DND-41 (cell line): Measurements from ENCODE around the gene FAM151A.
"Not testable (repeated sequence)": the region's sequence is repeated elsewhere in the genome, so short reads cannot be mapped to it uniquely, and the experiment has no call there.

Experiments
- ATAC-seq: fragments of 200-7000 bp; cut with Tn5 transposase; 3 replicates; pipeline ENCODE4 v1.9.1; 2021; ENCODE audit warnings: low read depth; ENCODE audit not compliant: insufficient read depth
- DNase-seq: peaks from one replicate; pipeline ENCODE4 v3.0.0-alpha.2; 2020
- H2AFZ ChIP-seq: 2 replicates; pipeline ENCODE4 v1.6.0; 2012; ENCODE audit warnings: low read depth, low read length
- H3K27ac ChIP-seq: 2 replicates; pipeline ENCODE4 v1.5.1; 2012; ENCODE audit warnings: low read length, inconsistent platforms
- H3K27me3 ChIP-seq: fragments of 200-600 bp; sonication (generic); 2 replicates; pipeline ENCODE4 v1.6.0; 2012; ENCODE audit warnings: low read length, mild to moderate bottlenecking, inconsistent platforms; ENCODE audit not compliant: insufficient read depth, poor library complexity
- H3K36me3 ChIP-seq: 2 replicates; pipeline ENCODE4 v1.5.1; 2012; ENCODE audit warnings: low read length, inconsistent platforms; ENCODE audit not compliant: insufficient read depth
- H3K4me1 ChIP-seq: 2 replicates; pipeline ENCODE4 v1.5.1; 2012; ENCODE audit warnings: mild to moderate bottlenecking, low read length; ENCODE audit not compliant: insufficient read depth
- H3K4me2 ChIP-seq: 2 replicates; pipeline ENCODE4 v1.6.0; 2012; ENCODE audit warnings: mild to moderate bottlenecking, moderate library complexity, low read length, inconsistent platforms; ENCODE audit not compliant: insufficient read depth
- H3K4me3 ChIP-seq, 2 experiments: fragments of 200-600 bp in 1 of 2; shearing (Covaris generic) in 1 of 2; 2 replicates each; pipeline ENCODE4 v1.5.1; 2012 to 2016; ENCODE audit warnings: inconsistent platforms in 2 of 2, low read length in 2 of 2, mild to moderate bottlenecking in 2 of 2, low read depth in 1 of 2, moderate library complexity in 1 of 2
- H3K79me2 ChIP-seq: 2 replicates; pipeline ENCODE4 v1.6.0; 2012; ENCODE audit warnings: low read length, inconsistent platforms; ENCODE audit not compliant: insufficient read depth
- H3K9ac ChIP-seq: 2 replicates; pipeline ENCODE4 v1.6.0; 2012; ENCODE audit warnings: low read depth, mild to moderate bottlenecking, inconsistent platforms, low read length, moderate library complexity
- H3K9me3 ChIP-seq: 2 replicates; pipeline ENCODE4 v1.5.1; 2012; ENCODE audit warnings: low read length, moderate library complexity, mild to moderate bottlenecking, inconsistent platforms; ENCODE audit not compliant: insufficient read depth, severe bottlenecking
- H4K20me1 ChIP-seq: 2 replicates; pipeline ENCODE4 v1.6.0; 2012; ENCODE audit warnings: low read length; ENCODE audit not compliant: insufficient read depth
- EZH2 ChIP-seq: IDR thresholded peaks from 3 replicates; pipeline ENCODE4 v1.6.1; 2012; ENCODE audit warnings: borderline replicate concordance, low read depth, mild to moderate bottlenecking, moderate library complexity, low read length, inconsistent platforms; ENCODE audit not compliant: severe bottlenecking
- TF ChIP-seq, protein P1 (sequence below): IDR thresholded peaks from 2 replicates; pipeline ENCODE4 v1.5.1; 2012; ENCODE audit warnings: borderline replicate concordance, low read length, moderate library complexity, mild to moderate bottlenecking; ENCODE audit not compliant: poor library complexity, severe bottlenecking; ENCODE audit errors: extremely low read depth

Gene FAM151A

GRCh38 chr1:54640863-54641836, 17.8 kb upstream of the FAM151A start, which contains the start of gene MROH7:
Gene MROH7 (plus strand): TSS chr1:54641786. CDS start chr1:54652927, 11,141 bp downstream.
- H3K27ac ChIP-seq, result no peak within 1 kb of the TSS
- no peak within 1 kb of the TSS for H2AFZ ChIP-seq
- no peak for DNase-seq
- H3K4me3 ChIP-seq, result no peak within 1 kb of the TSS
- no peak for ATAC-seq
- peaks cover 4% of the 10 kb centered on the region for H3K27me3 ChIP-seq
- H3K36me3 ChIP-seq, result no peaks in the 10 kb centered on the region
- H3K9ac ChIP-seq, result no peak within 1 kb of the TSS
- H3K79me2 ChIP-seq, result no peaks in the 10 kb centered on the region
- H4K20me1 ChIP-seq, result no peaks in the 10 kb centered on the region
- no peak for TF ChIP-seq EZH2
- TF ChIP-seq, protein P1, sequence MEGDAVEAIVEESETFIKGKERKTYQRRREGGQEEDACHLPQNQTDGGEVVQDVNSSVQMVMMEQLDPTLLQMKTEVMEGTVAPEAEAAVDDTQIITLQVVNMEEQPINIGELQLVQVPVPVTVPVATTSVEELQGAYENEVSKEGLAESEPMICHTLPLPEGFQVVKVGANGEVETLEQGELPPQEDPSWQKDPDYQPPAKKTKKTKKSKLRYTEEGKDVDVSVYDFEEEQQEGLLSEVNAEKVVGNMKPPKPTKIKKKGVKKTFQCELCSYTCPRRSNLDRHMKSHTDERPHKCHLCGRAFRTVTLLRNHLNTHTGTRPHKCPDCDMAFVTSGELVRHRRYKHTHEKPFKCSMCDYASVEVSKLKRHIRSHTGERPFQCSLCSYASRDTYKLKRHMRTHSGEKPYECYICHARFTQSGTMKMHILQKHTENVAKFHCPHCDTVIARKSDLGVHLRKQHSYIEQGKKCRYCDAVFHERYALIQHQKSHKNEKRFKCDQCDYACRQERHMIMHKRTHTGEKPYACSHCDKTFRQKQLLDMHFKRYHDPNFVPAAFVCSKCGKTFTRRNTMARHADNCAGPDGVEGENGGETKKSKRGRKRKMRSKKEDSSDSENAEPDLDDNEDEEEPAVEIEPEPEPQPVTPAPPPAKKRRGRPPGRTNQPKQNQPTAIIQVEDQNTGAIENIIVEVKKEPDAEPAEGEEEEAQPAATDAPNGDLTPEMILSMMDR, result no peak
- no peaks in the 10 kb centered on the region for H3K4me1 ChIP-seq
- peaks cover 5% of the 10 kb centered on the region for H3K9me3 ChIP-seq
- no peak within 1 kb of the TSS for H3K4me2 ChIP-seq

GRCh38 chr1:54640361-54640760, 17.0 kb upstream of the FAM151A start:
- Histone ChIP-seq H3K4me3 (no peak overlapping the region), H2AFZ (no peak overlapping the region), H3K9me3 (peaks cover 5% of the 10 kb centered on the region), H3K4me2 (no peak overlapping the region), H3K27ac (no peak overlapping the region), H4K20me1 (no peaks in the 10 kb centered on the region), H3K4me1 (no peaks in the 10 kb centered on the region), H3K27me3 (peaks cover 4% of the 10 kb centered on the region), H3K9ac (no peak overlapping the region), H3K36me3 (no peaks in the 10 kb centered on the region), H3K79me2 (no peaks in the 10 kb centered on the region)
- no peak for TF ChIP-seq EZH2
- TF ChIP-seq, protein P1, result no peak
- no peak for DNase-seq
- ATAC-seq, result no peak

DNA sequence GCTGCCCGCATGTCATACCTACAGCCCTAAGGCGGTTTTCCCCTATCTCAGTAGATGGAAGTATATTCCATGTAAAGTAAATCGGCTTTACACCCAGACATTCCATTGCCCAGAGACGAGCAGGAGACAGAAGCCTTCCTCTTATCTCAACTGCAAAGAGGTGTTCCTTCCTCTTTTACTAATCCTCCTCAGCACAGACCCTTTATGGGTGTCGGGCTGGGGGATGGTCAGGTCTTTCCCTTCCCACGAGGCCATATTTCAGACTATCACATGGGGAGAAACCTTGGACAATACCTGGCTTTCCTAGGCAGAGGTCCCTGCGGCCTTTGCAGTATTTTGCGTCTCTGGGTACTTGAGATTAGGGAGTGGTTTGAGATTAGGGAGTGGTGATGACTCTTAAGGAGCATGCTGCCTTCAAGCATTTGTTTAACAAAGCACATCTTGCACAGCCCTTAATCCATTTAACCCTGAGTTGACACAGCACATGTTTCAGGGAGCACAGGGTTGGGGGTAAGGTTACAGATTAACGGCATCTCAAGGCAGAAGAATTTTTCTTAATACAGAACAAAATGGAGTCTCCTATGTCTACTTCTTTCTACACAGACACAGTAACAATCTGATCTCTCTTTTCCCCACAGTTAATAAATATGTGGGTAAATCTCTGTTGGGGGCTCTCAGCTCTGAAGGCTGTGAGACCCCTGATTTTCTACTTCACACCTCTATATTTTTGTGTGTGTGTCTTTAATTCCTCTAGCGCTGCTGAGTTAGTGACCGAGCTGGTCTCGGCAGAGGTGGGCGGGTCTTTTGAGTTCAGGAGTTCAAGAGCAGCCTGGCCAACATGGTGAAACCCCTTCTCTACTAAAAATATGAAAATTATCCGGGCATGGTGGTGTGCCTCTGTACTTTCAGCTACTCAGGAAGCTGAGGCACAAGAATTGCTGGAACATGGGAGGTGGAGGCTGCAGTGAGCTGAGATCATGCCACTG, 13.4 kb upstream of the FAM151A start:
- H3K27me3 ChIP-seq, H4K20me1 ChIP-seq, H3K36me3 ChIP-seq, H3K4me3 ChIP-seq, H3K4me1 ChIP-seq, DNase-seq, H2AFZ ChIP-seq, H3K27ac ChIP-seq, H3K9me3 ChIP-seq, H3K4me2 ChIP-seq, H3K9ac ChIP-seq, ATAC-seq, H3K79me2 ChIP-seq: not testable (repeated sequence)

- DNase-seq, H3K36me3 ChIP-seq, H4K20me1 ChIP-seq, H3K79me2 ChIP-seq, H3K27me3 ChIP-seq, H3K27ac ChIP-seq, H3K4me2 ChIP-seq, H3K9ac ChIP-seq, H3K4me1 ChIP-seq, ATAC-seq, H3K4me3 ChIP-seq, H3K9me3 ChIP-seq, H2AFZ ChIP-seq: not testable (repeated sequence)
Measured at GRCh38 chr1:54635804-54636203, 12.5 kb upstream of the FAM151A start.
